Activated naive CD4-positive, alpha-beta T cell treated with anti-CD3 and anti-CD28 coated beads, Interleukin-2, amount 10 ng/mL, durations not matched to agents 7 days and 5 days (primary cell): ENCODE results near the gene RELCH.

Source experiments
- CTCF ChIA-PET: fragments of 350-600 bp; sonication (Branson Sonifier 250); formaldehyde crosslinking; loops from one replicate; lab custom pipeline; 2021; ENCODE audit warnings: antibody characterized with exemption; lab: Charles Lee
- DNase-seq: peaks from one replicate; pipeline ENCODE4 v3.0.0-alpha.2; 2020
- H3K27ac Mint-ChIP-seq: one replicate; pipeline ENCODE4 v1.8.0; 2021; ENCODE audit warnings: mild to moderate bottlenecking, moderate library complexity, mixed read lengths
- H3K27me3 Mint-ChIP-seq: one replicate; pipeline ENCODE4 v1.8.0; 2021; ENCODE audit warnings: mild to moderate bottlenecking, mixed read lengths
- H3K36me3 Mint-ChIP-seq: one replicate; pipeline ENCODE4 v1.8.0; 2021; ENCODE audit warnings: mixed read lengths
- H3K4me1 Mint-ChIP-seq: one replicate; pipeline ENCODE4 v1.8.0; 2021; ENCODE audit warnings: mixed read lengths
- H3K4me3 Mint-ChIP-seq: one replicate; pipeline ENCODE4 v1.8.0; 2021; ENCODE audit warnings: mild to moderate bottlenecking, moderate library complexity, mixed read lengths
- H3K9me3 Mint-ChIP-seq: one replicate; pipeline ENCODE4 v1.8.0; 2021; ENCODE audit warnings: mixed read lengths

RELCH gene

GRCh38 chr18:62205824-62206223 is 18.8 kb downstream of the RELCH start:
- H3K4me1 Mint-ChIP-seq, result peaks cover 2% of the 10 kb centered on the region
- H3K27me3 Mint-ChIP-seq, result no peaks in the 10 kb centered on the region
- no peaks in the 10 kb centered on the region for H3K9me3 Mint-ChIP-seq
- CTCF ChIA-PET, result no interaction called here
- peaks cover 14% of the 10 kb centered on the region for H3K36me3 Mint-ChIP-seq
- no peak overlapping the region for H3K27ac Mint-ChIP-seq
- H3K4me3 Mint-ChIP-seq, result no peak overlapping the region
- DNase-seq, result no peak

GRCh38 chr18:62206593-62206992 is 19.5 kb downstream of the RELCH start:
- CTCF ChIA-PET, result no interaction called here
- H3K4me3 Mint-ChIP-seq, result no peak overlapping the region
- H3K36me3 Mint-ChIP-seq, result peaks cover 14% of the 10 kb centered on the region
- H3K9me3 Mint-ChIP-seq, result no peaks in the 10 kb centered on the region
- DNase-seq, result no peak
- H3K4me1 Mint-ChIP-seq, result peaks cover 2% of the 10 kb centered on the region
- no peak overlapping the region for H3K27ac Mint-ChIP-seq
- H3K27me3 Mint-ChIP-seq, result no peaks in the 10 kb centered on the region

GRCh38 chr18:62209046-62209445 is 22.0 kb downstream of the RELCH start:
- peaks cover 25% of the 10 kb centered on the region for H3K36me3 Mint-ChIP-seq
- CTCF ChIA-PET, result no interaction called here
- H3K27me3 Mint-ChIP-seq, result no peaks in the 10 kb centered on the region
- H3K4me1 Mint-ChIP-seq, result peaks cover 2% of the 10 kb centered on the region
- DNase-seq, result no peak
- H3K4me3 Mint-ChIP-seq, result no peak overlapping the region
- H3K27ac Mint-ChIP-seq, result no peak overlapping the region
- no peaks in the 10 kb centered on the region for H3K9me3 Mint-ChIP-seq

- no peak for DNase-seq
- no peaks in the 10 kb centered on the region for H3K9me3 Mint-ChIP-seq
- H3K27me3 Mint-ChIP-seq, result no peaks in the 10 kb centered on the region
- no peak overlapping the region for H3K4me3 Mint-ChIP-seq
- CTCF ChIA-PET, result no interaction called here
- peaks cover 31% of the 10 kb centered on the region for H3K36me3 Mint-ChIP-seq
- peaks cover 2% of the 10 kb centered on the region for H3K4me1 Mint-ChIP-seq
- no peak overlapping the region for H3K27ac Mint-ChIP-seq
Observed at GRCh38 chr18:62210138-62210537, 23.1 kb downstream of the RELCH start.

- CTCF ChIA-PET, result no interaction called here
- Mint-ChIP-seq H3K4me3 (no peak overlapping the region), H3K27ac (no peak overlapping the region), H3K27me3 (no peaks in the 10 kb centered on the region), H3K9me3 (no peaks in the 10 kb centered on the region), H3K36me3 (peaks cover 31% of the 10 kb centered on the region), H3K4me1 (peaks cover 2% of the 10 kb centered on the region)
- no peak for DNase-seq
Observed at GRCh38 chr18:62211325-62211828, 24.3 kb downstream of the RELCH start.

- Mint-ChIP-seq H3K27me3 (no peaks in the 10 kb centered on the region), H3K4me1 (peaks cover 4% of the 10 kb centered on the region), H3K36me3 (peaks cover 32% of the 10 kb centered on the region), H3K27ac (no peak overlapping the region), H3K4me3 (no peak overlapping the region), H3K9me3 (no peaks in the 10 kb centered on the region)
- CTCF ChIA-PET, result interaction anchor here (0.7 to 1.2 kb wide), 3 partner anchors 34 to 500 kb away, joined by 3 to 4 read pairs (median 4); partner anchors contain the start of gene PHLPP1
- no peak for DNase-seq
Observed at GRCh38 chr18:62214790-62215189, 27.7 kb downstream of the RELCH start.

- DNase-seq, result no peak
- H3K36me3 Mint-ChIP-seq, result peaks cover 38% of the 10 kb centered on the region
- H3K9me3 Mint-ChIP-seq, result peaks cover 10% of the 10 kb centered on the region
- CTCF ChIA-PET, result no interaction called here
- H3K4me1 Mint-ChIP-seq, result peaks cover 6% of the 10 kb centered on the region
- no peak overlapping the region for H3K27ac Mint-ChIP-seq
- no peak overlapping the region for H3K4me3 Mint-ChIP-seq
- H3K27me3 Mint-ChIP-seq, result no peaks in the 10 kb centered on the region
Observed at GRCh38 chr18:62224229-62224628, 37.2 kb downstream of the RELCH start.

GRCh38 chr18:62226047-62226446 is 39.0 kb downstream of the RELCH start:
- no peaks in the 10 kb centered on the region for H3K4me1 Mint-ChIP-seq
- CTCF ChIA-PET, result no interaction called here
- H3K9me3 Mint-ChIP-seq, result peaks cover 10% of the 10 kb centered on the region
- H3K27me3 Mint-ChIP-seq, result no peaks in the 10 kb centered on the region
- H3K27ac Mint-ChIP-seq, result no peak overlapping the region
- no peak overlapping the region for H3K4me3 Mint-ChIP-seq
- peaks cover 50% of the 10 kb centered on the region for H3K36me3 Mint-ChIP-seq
- no peak for DNase-seq

- Mint-ChIP-seq H3K27ac (no peak overlapping the region), H3K4me3 (no peak overlapping the region), H3K4me1 (peaks cover 6% of the 10 kb centered on the region), H3K27me3 (no peaks in the 10 kb centered on the region), H3K9me3 (no peaks in the 10 kb centered on the region), H3K36me3 (peaks cover 48% of the 10 kb centered on the region)
- no peak for DNase-seq
- CTCF ChIA-PET, result no interaction called here
Observed at GRCh38 chr18:62236252-62236651, 49.2 kb downstream of the RELCH start.

GRCh38 chr18:62239475-62239874 is 52.4 kb downstream of the RELCH start:
- Mint-ChIP-seq H3K27ac (no peak overlapping the region), H3K36me3 (peaks cover 35% of the 10 kb centered on the region), H3K4me3 (no peak overlapping the region), H3K9me3 (no peaks in the 10 kb centered on the region), H3K4me1 (peaks cover 6% of the 10 kb centered on the region), H3K27me3 (no peaks in the 10 kb centered on the region)
- CTCF ChIA-PET, result interaction anchor here (1.8 kb wide), 1 partner anchor 10 kb away, joined by 10 read pairs; no protein-coding TSS in a partner anchor
- no peak for DNase-seq

- no peaks in the 10 kb centered on the region for H3K9me3 Mint-ChIP-seq
- H3K4me1 Mint-ChIP-seq, result peaks cover 5% of the 10 kb centered on the region
- CTCF ChIA-PET, result no interaction called here
- H3K36me3 Mint-ChIP-seq, result peaks cover 26% of the 10 kb centered on the region
- no peak overlapping the region for H3K4me3 Mint-ChIP-seq
- DNase-seq, result no peak
- no peaks in the 10 kb centered on the region for H3K27me3 Mint-ChIP-seq
- H3K27ac Mint-ChIP-seq, result no peak overlapping the region
Observed at GRCh38 chr18:62242955-62243354, 55.9 kb downstream of the RELCH start.

GRCh38 chr18:62245177-62245576 is 58.1 kb downstream of the RELCH start:
- Mint-ChIP-seq H3K27me3 (no peaks in the 10 kb centered on the region), H3K4me3 (no peak overlapping the region), H3K27ac (no peak overlapping the region), H3K9me3 (no peaks in the 10 kb centered on the region), H3K4me1 (no peaks in the 10 kb centered on the region), H3K36me3 (peaks cover 16% of the 10 kb centered on the region)
- CTCF ChIA-PET, result no interaction called here
- DNase-seq, result no peak

GRCh38 chr18:62245699-62246098 is 58.6 kb downstream of the RELCH start:
- CTCF ChIA-PET, result interaction anchor here (1.1 kb wide), 1 partner anchor 60 kb away, joined by 3 read pairs; no protein-coding TSS in a partner anchor
- Mint-ChIP-seq H3K36me3 (peaks cover 15% of the 10 kb centered on the region), H3K4me1 (no peaks in the 10 kb centered on the region), H3K27me3 (no peaks in the 10 kb centered on the region), H3K27ac (no peak overlapping the region), H3K9me3 (no peaks in the 10 kb centered on the region), H3K4me3 (no peak overlapping the region)
- no peak for DNase-seq

- CTCF ChIA-PET, result interaction anchor here (0.9 to 6.2 kb wide), 9 partner anchors 10 to 79 kb away, joined by 3 to 84 read pairs (median 4); partner anchors contain the start of genes PIGN and RELCH
- no peak overlapping the region for H3K4me3 Mint-ChIP-seq
- H3K9me3 Mint-ChIP-seq, result no peaks in the 10 kb centered on the region
- H3K27me3 Mint-ChIP-seq, result no peaks in the 10 kb centered on the region
- H3K36me3 Mint-ChIP-seq, result peaks cover 17% of the 10 kb centered on the region
- H3K27ac Mint-ChIP-seq, result no peak overlapping the region
- no peak for DNase-seq
- no peaks in the 10 kb centered on the region for H3K4me1 Mint-ChIP-seq
Observed at GRCh38 chr18:62248313-62248712, 61.3 kb downstream of the RELCH start.

- CTCF ChIA-PET, result interaction anchor here (0.6 to 6.2 kb wide), 27 partner anchors 9 to 312 kb away, joined by 3 to 84 read pairs (median 3); partner anchors contain the start of genes PIGN and RELCH
- no peaks in the 10 kb centered on the region for H3K27me3 Mint-ChIP-seq
- H3K36me3 Mint-ChIP-seq, result peaks cover 16% of the 10 kb centered on the region
- DNase-seq, result peak; percentile 84
- H3K9me3 Mint-ChIP-seq, result no peaks in the 10 kb centered on the region
- H3K4me1 Mint-ChIP-seq, result no peaks in the 10 kb centered on the region
- no peak overlapping the region for H3K4me3 Mint-ChIP-seq
- no peak overlapping the region for H3K27ac Mint-ChIP-seq
Observed at GRCh38 chr18:62249478-62250097, 62.5 kb downstream of the RELCH start.
